ENCODE results near the gene PHACTR1.

GRCh38 chr6:12958052-12958706 is 241.6 kb downstream of the PHACTR1 start:
- TF ChIP-seq CTCF (IDR thresholded peaks at IDR 0.05), result no peak
- TF ChIP-seq POLR2A (IDR thresholded peaks at IDR 0.05), result no peak
